ENCODE data around the gene GPC5.

DNA sequence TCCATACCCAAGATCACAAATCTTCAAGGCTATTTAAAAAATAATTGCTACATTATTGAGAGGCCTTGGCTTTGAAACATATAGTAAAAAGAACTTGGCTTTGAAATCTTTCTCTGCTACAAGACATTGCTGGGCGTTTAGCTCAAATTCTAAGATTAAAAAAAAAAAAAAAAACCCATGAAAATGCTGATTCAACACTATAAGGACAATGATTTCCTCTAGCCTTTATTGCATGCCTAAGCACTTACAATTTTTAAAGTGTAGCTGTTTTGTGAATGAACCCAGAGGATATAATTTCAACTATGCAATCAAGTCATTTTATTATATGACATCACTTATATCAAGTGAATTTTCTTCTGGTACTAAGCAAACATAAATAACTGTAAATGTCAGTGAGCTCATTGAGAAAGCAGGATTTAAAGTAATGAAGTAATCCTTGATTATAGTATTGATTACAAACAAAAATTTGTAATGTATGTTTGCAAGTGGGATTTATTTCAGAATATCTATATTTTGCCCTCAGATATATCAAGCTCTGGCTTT, 1488.2 kb downstream of the GPC5 start:
- TF ChIP-seq TAF1 (IDR thresholded peaks at IDR 0.05; ENCODE audit: low read depth): no peak
- no peak for TF ChIP-seq YY1 (IDR thresholded peaks at IDR 0.05; ENCODE audit: low read depth)
- no peak for TF ChIP-seq EP300 (IDR thresholded peaks at IDR 0.05; ENCODE audit: borderline replicate concordance)
